ENCODE data around the gene TTC38. TPM values are rescaled to one million over a fixed set of nuclear protein-coding genes. Genes with fewer than 3 reads are reported as not detected.

TTC38 gene
- polyA plus RNA-seq, 2 of the 4 experiments (the other 2 are of a cell fraction), result 12.4 to 22.1 TPM

- no peak for TF ChIP-seq SMC3 (IDR thresholded peaks at IDR 0.05)
- TF ChIP-seq ZNF302 (CRISPR knock-in tag; IDR thresholded peaks at IDR 0.05), result no peak
- TF ChIP-seq, protein P1, sequence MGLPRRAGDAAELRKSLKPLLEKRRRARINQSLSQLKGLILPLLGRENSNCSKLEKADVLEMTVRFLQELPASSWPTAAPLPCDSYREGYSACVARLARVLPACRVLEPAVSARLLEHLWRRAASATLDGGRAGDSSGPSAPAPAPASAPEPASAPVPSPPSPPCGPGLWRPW (IDR thresholded peaks at IDR 0.05), result no peak
- no peak for TF ChIP-seq CTCF (IDR thresholded peaks at IDR 0.05)
- no peak for TF ChIP-seq ZC3H11A (IDR thresholded peaks at IDR 0.05)
- TF ChIP-seq RARB (CRISPR knock-in tag; IDR thresholded peaks at IDR 0.05), result no peak
- TF ChIP-seq CHD4 (IDR thresholded peaks at IDR 0.05; ENCODE audit: borderline replicate concordance), result no peak
- no peak for TF ChIP-seq ZFP36 (IDR thresholded peaks at IDR 0.05; ENCODE audit: borderline replicate concordance, partially characterized antibody)
- TF ChIP-seq ELK1 (IDR thresholded peaks at IDR 0.05; ENCODE audit: low read depth, low read length), result no peak
- POLR2A ChIA-PET, result no interaction called here
- H3K4me1 ChIP-seq, result peaks cover 7% of the 10 kb centered on the region; the same call in 2 of the 3 replicates
- WGBS (ENCODE audit: missing lambda C conversion rate), result 86% methylated on average over 3 of the region's 3 CpGs
- ATAC-seq, result no peak
- DNase-seq (ENCODE audit: low read depth in 1 of 2, low spot score in 1 of 2), result no peak
- H3K4me3 ChIP-seq, result no peak overlapping the region
- CTCF ChIA-PET, result no interaction called here
- no peaks in the 10 kb centered on the region for H3K9me3 ChIP-seq
- no peak overlapping the region for H3K4me2 ChIP-seq
- no peak overlapping the region for H3K27ac ChIP-seq
- FAIRE-seq, result no peak
Measured at GRCh38 chr22:46292173-46292572, 24.4 kb downstream of the TTC38 start.

DNA sequence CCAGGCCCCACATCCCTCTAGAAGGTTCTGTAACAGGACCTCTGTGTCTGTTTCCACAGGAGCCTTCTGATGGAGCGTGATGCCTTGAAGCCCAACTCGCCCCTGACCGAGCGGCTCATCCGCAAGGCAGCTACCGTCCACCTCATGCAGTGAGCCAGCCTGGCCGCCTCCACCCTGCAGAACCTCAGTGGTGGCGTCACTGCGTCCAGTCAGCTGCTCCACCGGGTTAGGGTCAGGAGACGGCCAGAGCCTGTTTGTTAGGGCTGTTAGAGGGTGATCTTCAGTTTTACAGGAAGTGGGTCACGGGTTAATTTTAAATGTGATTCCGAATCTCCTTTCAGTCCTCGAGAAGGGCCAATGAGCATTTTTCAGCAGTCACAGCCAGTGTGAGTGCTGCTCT lies 24.9 kb downstream of the TTC38 start:
- peaks cover 9% of the 10 kb centered on the region; the same call in 2 of the 3 replicates for H3K4me1 ChIP-seq
- ChIA-PET POLR2A (no interaction called here), CTCF (no interaction called here)
- no peak overlapping the region for H3K4me2 ChIP-seq
- WGBS (ENCODE audit: missing lambda C conversion rate), result 92% methylated on average over 9 of the region's 14 CpGs
- ATAC-seq, result no peak
- no peak for DNase-seq (ENCODE audit: low read depth in 1 of 2, low spot score in 1 of 2)
- TF ChIP-seq JUN (IDR thresholded peaks at IDR 0.05), result no peak
- no peak for TF ChIP-seq CHD4 (IDR thresholded peaks at IDR 0.05; ENCODE audit: borderline replicate concordance)
- no peak for TF ChIP-seq FOSB (CRISPR knock-in tag; IDR thresholded peaks at IDR 0.05)
- no peak for TF ChIP-seq EHMT2 (IDR thresholded peaks at IDR 0.05; ENCODE audit: low read depth)
- no peak for TF ChIP-seq HOXB13 (CRISPR knock-in tag; IDR thresholded peaks at IDR 0.05; ENCODE audit: low read depth)
- no peaks in the 10 kb centered on the region for H3K9me3 ChIP-seq
- H3K4me3 ChIP-seq, result no peak overlapping the region
- H3K27ac ChIP-seq, result no peak overlapping the region
- no peak for FAIRE-seq

DNA sequence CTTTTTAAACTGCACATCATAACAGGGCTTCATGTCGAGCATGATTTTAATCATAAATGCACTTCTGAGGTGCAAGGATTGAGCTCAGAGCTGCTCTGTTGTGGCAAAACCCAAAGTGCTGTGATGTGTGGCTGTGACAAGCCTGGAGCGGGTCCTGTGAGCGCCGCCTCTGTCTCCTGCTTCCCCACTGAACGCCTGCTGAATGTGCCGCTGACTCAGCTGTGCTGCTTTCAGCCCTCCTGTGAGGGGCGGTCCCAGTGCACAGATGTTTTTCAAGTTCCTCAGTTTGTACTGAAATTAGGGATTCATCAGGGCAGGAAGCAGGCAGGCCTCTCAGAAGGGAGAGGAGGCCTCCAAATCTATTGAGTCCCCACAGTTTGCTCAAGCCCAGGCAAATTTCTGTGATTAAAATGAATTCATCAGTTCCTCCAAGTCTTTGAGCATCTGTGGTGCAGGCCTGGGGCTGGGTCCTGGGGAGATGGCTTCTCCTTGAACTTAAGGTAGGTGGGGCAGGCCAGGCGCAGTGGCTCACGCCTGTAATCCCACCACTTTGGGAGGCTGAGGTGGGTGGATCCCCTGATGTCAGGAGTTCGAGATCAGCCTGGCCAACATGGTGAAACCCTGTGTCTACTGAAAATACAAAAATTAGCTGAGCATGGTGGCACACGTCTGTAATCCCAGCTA lies 25.9 kb downstream of the TTC38 start:
- WGBS (ENCODE audit: missing lambda C conversion rate), result 94% methylated on average over 10 of the region's 11 CpGs
- no peak for TF ChIP-seq KDM1A (IDR thresholded peaks at IDR 0.05; ENCODE audit: low read depth)
- no peak for FAIRE-seq
- Histone ChIP-seq H3K4me3 (no peak overlapping the region), H3K4me1 (peaks cover 11% of the 10 kb centered on the region; the same call in 2 of the 3 replicates), H3K4me2 (no peak overlapping the region), H3K9me3 (no peaks in the 10 kb centered on the region), H3K27ac (no peak overlapping the region)
- ChIA-PET CTCF (interaction anchor here (0.7 kb wide), 1 partner anchor 165 kb away, joined by 4 read pairs; no protein-coding TSS in a partner anchor), POLR2A (no interaction called here)
- no peak for ATAC-seq
- DNase-seq (ENCODE audit: low read depth in 1 of 2, low spot score in 1 of 2), result no peak

DNA sequence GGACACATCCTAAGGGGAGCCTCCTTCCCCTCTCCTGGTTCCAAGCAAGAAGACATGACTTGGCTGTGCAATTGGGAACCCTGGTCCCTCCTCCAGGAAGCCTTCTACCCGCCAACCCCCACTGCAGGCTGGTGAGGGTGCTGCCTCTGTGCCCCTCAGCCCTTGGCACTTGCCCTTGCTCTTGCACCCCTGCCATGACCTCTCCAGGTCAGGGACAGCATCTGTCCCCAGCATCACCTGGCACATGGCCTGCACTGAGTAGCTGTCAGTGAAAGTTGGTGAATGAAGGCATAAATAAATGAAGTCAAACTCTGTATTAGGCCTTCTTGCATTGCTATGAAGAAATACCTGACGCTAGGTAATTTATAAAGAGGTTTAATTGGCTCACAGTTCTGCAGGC lies 27.0 kb downstream of the TTC38 start:
- TF ChIP-seq CHD2 (IDR thresholded peaks at IDR 0.05; ENCODE audit: low read length, partially characterized antibody) (no peak), PBX3 (IDR thresholded peaks at IDR 0.05) (no peak), HOXB5 (CRISPR knock-in tag; IDR thresholded peaks at IDR 0.05) (no peak), POLR2A (IDR thresholded peaks at IDR 0.05; ENCODE audit: low read length) (no peak), HDAC2 (IDR thresholded peaks at IDR 0.05) (no peak), CHD4 (IDR thresholded peaks at IDR 0.05; ENCODE audit: borderline replicate concordance) (no peak), HOXA7 (CRISPR knock-in tag; IDR thresholded peaks at IDR 0.05) (no peak), ZFP36 (IDR thresholded peaks at IDR 0.05; ENCODE audit: borderline replicate concordance, partially characterized antibody) (no peak), FOXS1 (CRISPR knock-in tag; IDR thresholded peaks at IDR 0.05) (no peak), NFE2L2 (conservative IDR thresholded peaks at IDR 0.05; ENCODE audit: low read length) (no peak), BHLHE40 (IDR thresholded peaks at IDR 0.05; ENCODE audit: low read depth, low read length) (no peak), CEBPB (IDR thresholded peaks at IDR 0.05) (no peak)
- TF ChIP-seq, protein P2, sequence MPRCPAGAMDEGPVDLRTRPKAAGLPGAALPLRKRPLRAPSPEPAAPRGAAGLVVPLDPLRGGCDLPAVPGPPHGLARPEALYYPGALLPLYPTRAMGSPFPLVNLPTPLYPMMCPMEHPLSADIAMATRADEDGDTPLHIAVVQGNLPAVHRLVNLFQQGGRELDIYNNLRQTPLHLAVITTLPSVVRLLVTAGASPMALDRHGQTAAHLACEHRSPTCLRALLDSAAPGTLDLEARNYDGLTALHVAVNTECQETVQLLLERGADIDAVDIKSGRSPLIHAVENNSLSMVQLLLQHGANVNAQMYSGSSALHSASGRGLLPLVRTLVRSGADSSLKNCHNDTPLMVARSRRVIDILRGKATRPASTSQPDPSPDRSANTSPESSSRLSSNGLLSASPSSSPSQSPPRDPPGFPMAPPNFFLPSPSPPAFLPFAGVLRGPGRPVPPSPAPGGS (IDR thresholded peaks at IDR 0.05), result no peak
- TF ChIP-seq, protein P1 (IDR thresholded peaks at IDR 0.05), result no peak
- Histone ChIP-seq H3K9me3 (no peaks in the 10 kb centered on the region), H3K4me2 (no peak overlapping the region), H3K27ac (no peak overlapping the region), H3K4me1 (peaks cover 11% of the 10 kb centered on the region; the same call in 2 of the 3 replicates), H3K4me3 (no peak overlapping the region)
- ChIA-PET POLR2A (no interaction called here), CTCF (interaction anchor here (0.7 to 1.7 kb wide), 2 partner anchors 166 to 178 kb away, joined by 4 read pairs; no protein-coding TSS in a partner anchor)
- ATAC-seq (no peak), FAIRE-seq (no peak), DNase-seq (ENCODE audit: low read depth in 1 of 2, low spot score in 1 of 2) (no peak)
- 95% methylated on average over 2 of the region's 2 CpGs for WGBS (ENCODE audit: missing lambda C conversion rate)
